Activated naive CD4-positive, alpha-beta T cell treated with anti-CD3 and anti-CD28 coated beads, Interleukin-2, amount 50 U/mL, for 72 hours (primary cell): ENCODE data around the gene CDC5L. TPM values are rescaled to one million over a fixed set of nuclear protein-coding genes. Genes with fewer than 3 reads are reported as not detected.
"Not testable (repeated sequence)": the region's sequence is repeated elsewhere in the genome, so short reads cannot be mapped to it uniquely, and the experiment has no call there.

ENCODE experiments used
- ATAC-seq, 2 donors: fragments of 150-1000 bp; cut with Tn5 transposase; 2 replicates each; pipeline ENCODE4 v1.10.0; 2021; ENCODE audit warnings: mild to moderate bottlenecking in 2 of 2, moderate library complexity in 2 of 2
- DNase-seq, 2 donors: peaks; one replicate each; pipeline ENCODE4 v3.0.0; 2021 to 2022; ENCODE audit warnings: low spot score in 2 of 2
- H3K27ac Mint-ChIP-seq, 2 donors: one replicate each; pipeline ENCODE4 v1.8.0; 2022; ENCODE audit warnings: mild to moderate bottlenecking in 2 of 2, mixed read lengths in 2 of 2
- H3K36me3 Mint-ChIP-seq, 2 donors: one replicate each; pipeline ENCODE4 v1.8.0; 2022; ENCODE audit warnings: mixed read lengths in 2 of 2
- H3K9me3 Mint-ChIP-seq, 2 donors: one replicate each; pipeline ENCODE4 v1.8.0; 2022; ENCODE audit warnings: mixed read lengths in 2 of 2
- total RNA-seq, 2 donors: library from RNA; stranded (reverse); gene quantifications; one replicate each; pipeline ENCODE4 v1.2.3, GENCODE V29; 2022

The CDC5L gene
- total RNA-seq, 2 donors from 2014 or later = 22.7 to 25.2 TPM

GRCh38 chr6:44430326-44430725 is 42.8 kb downstream of the CDC5L start:
- no peak for ATAC-seq
- DNase-seq = no peak
- H3K9me3 Mint-ChIP-seq = no peaks in the 10 kb centered on the region
- H3K36me3 Mint-ChIP-seq = peaks cover 5% of the 10 kb centered on the region in 2 donors
- H3K27ac Mint-ChIP-seq = no peak overlapping the region

GRCh38 chr6:44431118-44431725 is 43.7 kb downstream of the CDC5L start:
- no peak overlapping the region for H3K27ac Mint-ChIP-seq
- DNase-seq (peak in 1 of 2 donors; percentile 29), ATAC-seq (peak; percentile 62 to 76)
- no peaks in the 10 kb centered on the region for H3K9me3 Mint-ChIP-seq
- H3K36me3 Mint-ChIP-seq = peaks cover 0 to 5% of the 10 kb centered on the region in 2 donors

GRCh38 chr6:44432227-44432626 is 44.7 kb downstream of the CDC5L start:
- Mint-ChIP-seq H3K36me3 (peaks cover 0 to 5% of the 10 kb centered on the region in 2 donors), H3K27ac (peak overlapping the region in 1 of 2 donors; percentile 27), H3K9me3 (no peaks in the 10 kb centered on the region)
- ATAC-seq (no peak), DNase-seq (no peak)

- ATAC-seq (no peak), DNase-seq (no peak)
- Mint-ChIP-seq H3K27ac (peak overlapping the region in 1 of 2 donors; percentile 27), H3K36me3 (peaks cover 0 to 5% of the 10 kb centered on the region in 2 donors), H3K9me3 (no peaks in the 10 kb centered on the region)
Observed at GRCh38 chr6:44432726-44433125, 45.2 kb downstream of the CDC5L start.

- H3K27ac Mint-ChIP-seq = no peak overlapping the region
- H3K36me3 Mint-ChIP-seq = peaks cover 0 to 28% of the 10 kb centered on the region in 2 donors
- DNase-seq (no peak), ATAC-seq (no peak)
- H3K9me3 Mint-ChIP-seq = no peaks in the 10 kb centered on the region
Observed at GRCh38 chr6:44435500-44435899, 48.0 kb downstream of the CDC5L start.

GRCh38 chr6:44438827-44439226 is 51.3 kb downstream of the CDC5L start:
- ATAC-seq (no peak), DNase-seq (no peak)
- H3K9me3 Mint-ChIP-seq = peaks cover 13 to 17% of the 10 kb centered on the region in 2 donors
- no peak overlapping the region for H3K27ac Mint-ChIP-seq
- peaks cover 16 to 51% of the 10 kb centered on the region in 2 donors for H3K36me3 Mint-ChIP-seq

- H3K36me3 Mint-ChIP-seq = peaks cover 22 to 57% of the 10 kb centered on the region in 2 donors
- no peak overlapping the region for H3K27ac Mint-ChIP-seq
- peaks cover 13 to 17% of the 10 kb centered on the region in 2 donors for H3K9me3 Mint-ChIP-seq
- no peak for ATAC-seq
- no peak for DNase-seq
Observed at GRCh38 chr6:44439270-44440045, 52.0 kb downstream of the CDC5L start.

- peaks cover 13 to 17% of the 10 kb centered on the region in 2 donors for H3K9me3 Mint-ChIP-seq
- H3K36me3 Mint-ChIP-seq = peaks cover 22 to 57% of the 10 kb centered on the region in 2 donors
- no peak overlapping the region for H3K27ac Mint-ChIP-seq
- no peak for DNase-seq
- no peak for ATAC-seq
Observed at GRCh38 chr6:44441091-44441855, 53.8 kb downstream of the CDC5L start.

- H3K27ac Mint-ChIP-seq = no peak overlapping the region
- ATAC-seq = no peak
- peaks cover 13 to 17% of the 10 kb centered on the region in 2 donors for H3K9me3 Mint-ChIP-seq
- peaks cover 22 to 57% of the 10 kb centered on the region in 2 donors for H3K36me3 Mint-ChIP-seq
- no peak for DNase-seq
Observed at GRCh38 chr6:44442236-44442635, 54.7 kb downstream of the CDC5L start.

- ATAC-seq (no peak), DNase-seq (no peak)
- H3K27ac Mint-ChIP-seq = no peak overlapping the region
- peaks cover 22 to 57% of the 10 kb centered on the region in 2 donors for H3K36me3 Mint-ChIP-seq
- H3K9me3 Mint-ChIP-seq = peaks cover 13 to 17% of the 10 kb centered on the region in 2 donors
Observed at GRCh38 chr6:44442833-44443444, 55.4 kb downstream of the CDC5L start.

GRCh38 chr6:44444853-44445252 is 57.3 kb downstream of the CDC5L start:
- ATAC-seq (no peak), DNase-seq (no peak)
- H3K36me3 Mint-ChIP-seq = peaks cover 22 to 38% of the 10 kb centered on the region in 2 donors
- H3K27ac Mint-ChIP-seq = no peak overlapping the region
- H3K9me3 Mint-ChIP-seq = peaks cover 13 to 17% of the 10 kb centered on the region in 2 donors

- no peak overlapping the region for H3K27ac Mint-ChIP-seq
- no peak for ATAC-seq
- peaks cover 12 to 24% of the 10 kb centered on the region in 2 donors for H3K36me3 Mint-ChIP-seq
- H3K9me3 Mint-ChIP-seq = peaks cover 6 to 11% of the 10 kb centered on the region in 2 donors
- DNase-seq = no peak
Observed at GRCh38 chr6:44446626-44447300, 59.3 kb downstream of the CDC5L start.

GRCh38 chr6:44449181-44449580 is 61.7 kb downstream of the CDC5L start:
- not testable (repeated sequence) for H3K27ac Mint-ChIP-seq, H3K36me3 Mint-ChIP-seq

GRCh38 chr6:44451803-44452695 is 64.5 kb downstream of the CDC5L start:
- no peaks in the 10 kb centered on the region for H3K36me3 Mint-ChIP-seq
- no peak for DNase-seq
- no peaks in the 10 kb centered on the region for H3K9me3 Mint-ChIP-seq
- H3K27ac Mint-ChIP-seq = peak overlapping the region in 1 of 2 donors; percentile 66
- ATAC-seq = no peak

More at GRCh38 chr6:44449181-44449580, 61.7 kb downstream of the CDC5L start:
- DNase-seq, ATAC-seq, H3K9me3 Mint-ChIP-seq: not testable (repeated sequence)

GRCh38 chr6:44452725-44453124 is 65.2 kb downstream of the CDC5L start:
- peak in 1 of 2 donors; percentile 44 for ATAC-seq
- Mint-ChIP-seq H3K9me3 (no peaks in the 10 kb centered on the region), H3K27ac (peak overlapping the region in 1 of 2 donors; percentile 66), H3K36me3 (no peaks in the 10 kb centered on the region)
- DNase-seq = no peak
